ENCODE results near the gene ADAMTS18.

Gene ADAMTS18

DNA sequence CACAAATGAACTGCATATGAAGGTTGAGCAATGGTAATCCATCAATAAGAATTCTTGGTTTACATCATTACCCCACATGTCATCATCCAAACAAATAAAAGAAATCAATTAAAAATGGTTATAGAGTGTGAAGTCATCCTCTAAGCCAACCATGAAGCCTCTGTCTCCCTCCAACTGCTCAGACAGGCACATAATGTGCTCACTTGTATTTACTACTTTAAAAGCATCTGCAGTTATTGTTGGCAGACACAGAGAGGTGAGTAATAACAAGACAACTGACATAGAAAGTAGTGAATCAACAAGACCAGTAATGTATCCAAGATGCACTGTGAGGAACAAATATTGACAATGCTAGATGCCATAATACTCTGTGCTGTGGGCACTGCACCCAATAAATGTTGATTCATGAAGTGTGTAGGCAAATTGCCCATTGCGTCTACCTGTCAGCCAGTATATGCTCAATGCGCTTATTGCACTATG is 20.0 kb downstream of the ADAMTS18 start:
- Histone ChIP-seq H2AFZ (ENCODE audit: low read depth) (no peak overlapping the region), H3K27ac (no peak overlapping the region), H3K36me3 (ENCODE audit: insufficient read depth) (no peaks in the 10 kb centered on the region), H3K27me3 (ENCODE audit: insufficient read depth, low read depth) (peaks cover 17% of the 10 kb centered on the region), H4K20me1 (ENCODE audit: insufficient read depth) (no peaks in the 10 kb centered on the region), H3K4me3 (IDR thresholded peaks at IDR 0.05; ENCODE audit: insufficient read depth, low read depth, low read length) (no peak overlapping the region), H3K9ac (no peak overlapping the region), H3K79me2 (ENCODE audit: insufficient read depth, low read depth) (no peaks in the 10 kb centered on the region), H3K4me2 (no peak overlapping the region), H3K4me1 (ENCODE audit: low read depth, poor library complexity, severe bottlenecking) (no peaks in the 10 kb centered on the region)
- TF ChIP-seq CTCF (conservative IDR thresholded peaks at IDR 0.05; ENCODE audit: low read depth, low read length), result no peak

GRCh38 chr16:77410449-77410848 is 24.4 kb downstream of the ADAMTS18 start:
- no peak overlapping the region for H3K9ac ChIP-seq
- H4K20me1 ChIP-seq (ENCODE audit: insufficient read depth), result no peaks in the 10 kb centered on the region
- H3K4me2 ChIP-seq, result no peak overlapping the region
- H3K4me1 ChIP-seq (ENCODE audit: low read depth, poor library complexity, severe bottlenecking), result peaks cover 20% of the 10 kb centered on the region
- no peaks in the 10 kb centered on the region for H3K36me3 ChIP-seq (ENCODE audit: insufficient read depth)
- no peak overlapping the region for H3K4me3 ChIP-seq (IDR thresholded peaks at IDR 0.05; ENCODE audit: insufficient read depth, low read depth, low read length)
- TF ChIP-seq CTCF (conservative IDR thresholded peaks at IDR 0.05; ENCODE audit: low read depth, low read length), result no peak
- no peak overlapping the region for H2AFZ ChIP-seq (ENCODE audit: low read depth)
- no peaks in the 10 kb centered on the region for H3K79me2 ChIP-seq (ENCODE audit: insufficient read depth, low read depth)
- peaks cover 55% of the 10 kb centered on the region for H3K27me3 ChIP-seq (ENCODE audit: insufficient read depth, low read depth)
- no peak overlapping the region for H3K27ac ChIP-seq

DNA sequence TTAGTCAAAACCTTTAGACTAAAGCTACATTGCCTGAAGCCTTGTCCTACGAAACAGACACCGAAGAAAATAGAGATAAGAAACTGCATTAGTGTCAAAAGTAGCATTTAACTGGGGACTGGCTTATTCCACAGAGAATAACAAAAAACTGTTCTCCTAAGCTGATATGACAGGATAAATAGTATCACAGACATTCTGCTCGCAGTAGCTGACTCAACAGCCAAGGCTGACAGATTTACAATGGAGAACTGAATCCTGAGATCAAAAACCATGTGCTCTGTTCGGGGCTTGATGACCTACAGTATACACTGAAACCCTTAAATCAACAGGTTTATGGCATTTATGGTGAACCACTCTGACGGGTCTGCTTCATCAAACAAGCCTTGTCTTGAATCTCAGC is 25.5 kb downstream of the ADAMTS18 start:
- H3K36me3 ChIP-seq (ENCODE audit: insufficient read depth), result no peaks in the 10 kb centered on the region
- no peaks in the 10 kb centered on the region for H3K79me2 ChIP-seq (ENCODE audit: insufficient read depth, low read depth)
- H3K27ac ChIP-seq, result no peak overlapping the region
- H4K20me1 ChIP-seq (ENCODE audit: insufficient read depth), result no peaks in the 10 kb centered on the region
- no peak overlapping the region for H2AFZ ChIP-seq (ENCODE audit: low read depth)
- peaks cover 20% of the 10 kb centered on the region for H3K4me1 ChIP-seq (ENCODE audit: low read depth, poor library complexity, severe bottlenecking)
- H3K9ac ChIP-seq, result no peak overlapping the region
- H3K27me3 ChIP-seq (ENCODE audit: insufficient read depth, low read depth), result peaks cover 63% of the 10 kb centered on the region
- TF ChIP-seq CTCF (conservative IDR thresholded peaks at IDR 0.05; ENCODE audit: low read depth, low read length), result no peak
- H3K4me2 ChIP-seq, result no peak overlapping the region; the same call in 1 of the 2 replicates
- no peak overlapping the region for H3K4me3 ChIP-seq (IDR thresholded peaks at IDR 0.05; ENCODE audit: insufficient read depth, low read depth, low read length)

GRCh38 chr16:77408607-77409006 is 26.2 kb downstream of the ADAMTS18 start:
- no peaks in the 10 kb centered on the region for H4K20me1 ChIP-seq (ENCODE audit: insufficient read depth)
- no peak overlapping the region for H3K4me3 ChIP-seq (IDR thresholded peaks at IDR 0.05; ENCODE audit: insufficient read depth, low read depth, low read length)

More at GRCh38 chr16:77408607-77409006, 26.2 kb downstream of the ADAMTS18 start:
- H3K4me2 ChIP-seq, result 0 out of 2 replicates have a peak overlapping the region, but pooled peaks have one; percentile 8
- no peak overlapping the region for H2AFZ ChIP-seq (ENCODE audit: low read depth)
- peaks cover 67% of the 10 kb centered on the region for H3K27me3 ChIP-seq (ENCODE audit: insufficient read depth, low read depth)
- H3K4me1 ChIP-seq (ENCODE audit: low read depth, poor library complexity, severe bottlenecking), result peaks cover 20% of the 10 kb centered on the region
- H3K27ac ChIP-seq, result no peak overlapping the region
- no peaks in the 10 kb centered on the region for H3K79me2 ChIP-seq (ENCODE audit: insufficient read depth, low read depth)
- H3K36me3 ChIP-seq (ENCODE audit: insufficient read depth), result no peaks in the 10 kb centered on the region
- no peak overlapping the region for H3K9ac ChIP-seq
- TF ChIP-seq CTCF (conservative IDR thresholded peaks at IDR 0.05; ENCODE audit: low read depth, low read length), result no peak

All from KMS-11 (cell line).